Measurements from ENCODE around the gene MFSD6.

DNA sequence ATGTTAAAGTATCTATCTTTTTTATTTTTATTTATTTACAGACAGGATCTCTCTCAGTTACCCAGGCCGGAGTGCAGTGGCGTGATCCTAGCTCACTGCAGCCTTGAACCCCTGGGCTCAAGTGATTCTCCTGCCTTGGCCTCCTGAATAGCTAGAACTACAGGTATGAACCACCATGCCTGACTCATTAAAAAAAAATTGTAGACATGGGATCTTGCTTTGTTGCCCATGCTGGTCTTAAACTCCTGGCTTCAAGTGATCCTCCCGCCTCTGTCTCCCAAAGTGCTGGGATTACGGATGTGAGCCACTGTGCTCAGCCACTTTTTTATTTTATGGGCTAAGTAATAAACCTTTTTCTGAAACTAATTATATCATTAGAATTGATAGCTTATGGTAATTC is 7.1 kb downstream of the MFSD6 start:
- TF ChIP-seq, protein P1, sequence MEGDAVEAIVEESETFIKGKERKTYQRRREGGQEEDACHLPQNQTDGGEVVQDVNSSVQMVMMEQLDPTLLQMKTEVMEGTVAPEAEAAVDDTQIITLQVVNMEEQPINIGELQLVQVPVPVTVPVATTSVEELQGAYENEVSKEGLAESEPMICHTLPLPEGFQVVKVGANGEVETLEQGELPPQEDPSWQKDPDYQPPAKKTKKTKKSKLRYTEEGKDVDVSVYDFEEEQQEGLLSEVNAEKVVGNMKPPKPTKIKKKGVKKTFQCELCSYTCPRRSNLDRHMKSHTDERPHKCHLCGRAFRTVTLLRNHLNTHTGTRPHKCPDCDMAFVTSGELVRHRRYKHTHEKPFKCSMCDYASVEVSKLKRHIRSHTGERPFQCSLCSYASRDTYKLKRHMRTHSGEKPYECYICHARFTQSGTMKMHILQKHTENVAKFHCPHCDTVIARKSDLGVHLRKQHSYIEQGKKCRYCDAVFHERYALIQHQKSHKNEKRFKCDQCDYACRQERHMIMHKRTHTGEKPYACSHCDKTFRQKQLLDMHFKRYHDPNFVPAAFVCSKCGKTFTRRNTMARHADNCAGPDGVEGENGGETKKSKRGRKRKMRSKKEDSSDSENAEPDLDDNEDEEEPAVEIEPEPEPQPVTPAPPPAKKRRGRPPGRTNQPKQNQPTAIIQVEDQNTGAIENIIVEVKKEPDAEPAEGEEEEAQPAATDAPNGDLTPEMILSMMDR (conservative IDR thresholded peaks at IDR 0.05), result no peak
- TF ChIP-seq ZFX (IDR thresholded peaks at IDR 0.05), result no peak
